SH-SY5Y (cell line): ENCODE results near the gene TAF7.

Experiments
- GATA2 ChIP-seq: IDR thresholded peaks from 2 replicates; pipeline ENCODE4 v1.6.1; 2011; ENCODE audit warnings: mild to moderate bottlenecking, low read depth, low read length
- GATA3 ChIP-seq: IDR thresholded peaks from 2 replicates; pipeline ENCODE4 v1.6.1; 2011; ENCODE audit warnings: low read depth, mild to moderate bottlenecking, low read length, moderate library complexity

DNA sequence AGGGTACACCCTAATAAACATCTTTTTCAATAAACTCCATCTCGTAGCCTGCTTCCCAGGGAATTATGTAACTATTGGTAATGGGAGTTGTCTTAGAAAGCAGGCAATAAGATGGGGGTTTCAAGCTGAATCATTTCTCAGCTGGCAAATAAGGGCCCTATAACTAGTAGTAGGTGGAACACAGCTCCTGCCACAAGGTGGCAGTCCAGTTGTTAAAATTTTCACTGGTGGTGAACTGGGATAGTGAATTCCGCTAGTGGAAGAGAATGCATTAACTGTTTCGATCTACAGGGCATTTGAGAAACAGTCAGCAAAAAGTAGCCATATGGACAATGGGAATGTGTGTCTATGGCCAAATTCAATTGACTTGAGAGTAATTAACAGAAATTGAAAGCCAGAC lies 47.7 kb downstream of the TAF7 start:
- TF ChIP-seq GATA2, result no peak
- no peak for TF ChIP-seq GATA3
